Measurements from ENCODE around the gene CP.

Gene CP

DNA sequence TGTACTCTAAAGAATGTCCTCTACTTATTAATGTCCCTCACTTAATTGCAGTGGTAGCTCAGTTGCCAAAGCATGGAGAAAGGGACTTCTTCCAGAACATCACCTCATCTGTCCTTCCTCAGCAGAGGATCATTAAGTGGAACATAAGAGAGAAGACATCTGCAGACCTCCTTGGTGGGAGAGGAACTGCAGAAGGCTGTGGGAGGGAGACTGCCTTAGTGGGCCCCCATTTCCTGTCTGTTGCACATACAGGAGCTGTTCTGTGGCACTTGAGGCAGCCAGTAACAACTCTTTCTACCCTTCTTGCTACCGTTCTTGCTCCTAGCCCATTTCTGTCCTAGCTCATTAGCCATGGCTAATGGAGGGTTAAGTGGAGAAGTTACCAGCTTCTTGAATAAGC is 58.6 kb downstream of the CP start:
- TF ChIP-seq CTCF (IDR thresholded peaks at IDR 0.05) (no peak), ZFX (IDR thresholded peaks at IDR 0.05; ENCODE audit: borderline replicate concordance) (no peak)
- no peak overlapping the region for H3K27ac ChIP-seq

DNA sequence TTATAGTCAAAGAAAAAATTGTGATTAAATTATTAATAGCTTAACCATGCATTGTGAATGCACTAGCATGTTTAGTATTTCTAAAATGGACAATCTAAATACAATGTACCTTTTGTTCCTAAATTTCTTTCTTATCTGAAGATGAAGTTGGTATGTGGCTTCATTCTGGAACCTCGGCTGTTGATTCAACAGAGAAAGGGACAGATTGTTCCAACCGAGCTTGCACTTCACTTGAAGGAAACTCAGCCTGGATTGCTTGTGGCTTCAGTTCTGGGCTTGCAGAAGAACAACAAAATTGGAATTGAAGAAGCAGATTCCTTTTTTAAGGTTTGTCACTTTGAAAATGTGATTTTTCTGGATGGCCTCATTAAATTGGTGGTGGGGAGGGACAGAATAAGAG is 59.6 kb downstream of the CP start:
- H3K27ac ChIP-seq = no peak overlapping the region
- TF ChIP-seq CTCF (IDR thresholded peaks at IDR 0.05) (no peak), ZFX (IDR thresholded peaks at IDR 0.05; ENCODE audit: borderline replicate concordance) (no peak)

DNA sequence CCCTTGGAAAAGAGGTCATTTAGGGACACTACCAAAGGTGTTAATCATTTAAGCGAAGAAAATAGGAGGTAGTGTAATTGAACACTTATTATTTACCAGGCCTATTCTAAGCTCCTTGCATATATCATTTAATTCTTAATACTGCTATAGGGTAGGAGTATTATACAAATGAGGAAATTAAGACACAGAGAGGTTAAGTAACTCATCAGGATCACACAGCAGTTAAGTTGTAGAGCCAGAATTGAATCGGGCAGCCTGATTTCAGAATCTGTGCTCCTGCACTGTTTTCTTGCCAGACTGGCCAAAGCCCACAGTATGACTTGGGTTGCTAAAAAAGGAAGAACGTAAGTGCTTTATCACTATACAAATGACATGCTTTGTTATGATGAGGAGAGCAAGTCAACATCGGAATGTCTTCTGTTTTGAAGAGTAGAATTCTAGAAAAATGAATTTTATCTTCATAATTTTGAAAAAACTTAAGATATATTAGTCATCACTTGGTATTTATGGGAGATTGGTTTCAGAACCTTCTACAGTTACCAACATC is 60.8 kb downstream of the CP start:
- H3K27ac ChIP-seq = no peak overlapping the region
- TF ChIP-seq ZFX (IDR thresholded peaks at IDR 0.05; ENCODE audit: borderline replicate concordance) (no peak), CTCF (IDR thresholded peaks at IDR 0.05) (no peak)

GRCh38 chr3:149153402-149153801 is 68.2 kb downstream of the CP start:
- no peak overlapping the region for H3K27ac ChIP-seq
- TF ChIP-seq ZFX (IDR thresholded peaks at IDR 0.05; ENCODE audit: borderline replicate concordance) = no peak
- TF ChIP-seq CTCF (IDR thresholded peaks at IDR 0.05) = no peak

DNA sequence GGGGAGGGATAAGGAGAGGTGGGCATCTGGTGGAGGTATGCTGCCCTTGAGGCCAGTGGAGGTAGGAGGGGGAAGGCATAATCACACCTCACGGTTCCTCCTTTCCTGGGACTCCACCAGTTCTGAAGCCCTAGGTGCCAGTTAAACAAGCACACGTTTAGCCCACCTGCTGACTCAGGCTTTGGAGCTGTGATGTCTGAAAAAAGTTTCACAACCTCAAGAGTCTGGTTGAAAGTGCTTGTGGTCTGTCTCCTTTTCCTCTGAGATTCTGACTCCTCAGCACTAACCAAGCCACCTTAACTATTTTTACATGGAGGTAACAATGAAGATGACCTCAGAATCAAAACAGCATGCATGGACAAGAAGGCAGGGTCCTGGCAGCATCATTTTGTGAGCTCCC is 69.2 kb downstream of the CP start:
- no peak overlapping the region for H3K27ac ChIP-seq
- TF ChIP-seq CTCF (IDR thresholded peaks at IDR 0.05) = no peak
- TF ChIP-seq ZFX (IDR thresholded peaks at IDR 0.05; ENCODE audit: borderline replicate concordance) = no peak

DNA sequence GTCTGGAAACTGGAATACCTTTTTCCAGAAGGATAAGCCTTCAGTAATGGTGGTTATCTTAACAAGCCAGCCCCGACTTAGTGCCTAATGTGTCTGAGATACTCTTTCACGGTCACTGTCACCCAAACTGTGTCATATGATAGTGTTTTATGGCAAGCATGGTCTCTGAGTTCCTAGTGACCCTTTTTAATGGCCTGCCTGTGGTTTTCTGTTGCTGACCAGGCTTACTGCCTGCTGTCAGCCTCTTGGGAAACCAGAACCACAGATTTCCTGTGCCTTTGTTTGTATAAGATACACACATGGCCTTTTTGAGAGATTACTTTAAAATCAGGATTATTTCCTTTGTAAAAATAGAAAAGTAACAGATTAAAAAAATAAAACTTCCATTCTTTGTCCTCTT is 69.8 kb downstream of the CP start:
- TF ChIP-seq ZFX (IDR thresholded peaks at IDR 0.05; ENCODE audit: borderline replicate concordance) (no peak), CTCF (IDR thresholded peaks at IDR 0.05) (no peak)
- no peak overlapping the region for H3K27ac ChIP-seq

DNA sequence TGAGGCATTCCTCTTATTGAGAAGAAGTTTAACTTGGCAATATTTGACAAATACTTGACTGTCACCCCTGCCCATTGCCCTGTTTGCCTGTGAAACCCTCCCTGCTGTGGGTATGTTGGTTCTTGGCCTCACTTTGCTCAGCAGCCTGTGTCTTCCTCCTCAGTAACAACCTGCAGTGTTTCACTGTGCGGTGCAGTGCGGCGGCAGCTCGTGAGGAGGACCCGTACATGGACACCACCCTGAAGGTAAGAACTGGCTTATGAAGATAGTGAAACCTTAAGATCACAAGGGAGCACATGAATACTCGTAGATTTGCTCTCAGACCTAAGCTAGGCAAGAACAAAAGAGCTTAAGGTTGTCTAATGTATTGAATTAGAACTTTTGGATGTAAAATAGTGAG is 71.2 kb downstream of the CP start:
- no peak overlapping the region for H3K27ac ChIP-seq

More for the DNA sequence above, 71.2 kb downstream of the CP start:
- TF ChIP-seq ZFX (IDR thresholded peaks at IDR 0.05; ENCODE audit: borderline replicate concordance) (no peak), CTCF (IDR thresholded peaks at IDR 0.05) (no peak)

All from 22Rv1 (cell line).